LNCaP clone FGC (cell line): Measurements from ENCODE around the gene CTSH.

Source experiments
- DNase-seq: peaks from one replicate; pipeline ENCODE4 v3.0.0-alpha.2; 2011; ENCODE audit warnings: low read depth
- H3K4me3 ChIP-seq: 2 replicates; pipeline ENCODE4 v1.5.1; 2011; ENCODE audit warnings: mild to moderate bottlenecking, low read depth, low read length, control low read depth
- CTCF ChIP-seq: IDR thresholded peaks from 2 replicates; pipeline ENCODE4 v1.5.1; 2012; ENCODE audit warnings: mild to moderate bottlenecking; ENCODE audit not compliant: control insufficient read depth, insufficient read depth; ENCODE audit errors: extremely low read depth

Gene CTSH

GRCh38 chr15:78927077-78927790, 17.6 kb downstream of the CTSH start:
- DNase-seq = no peak
- no peak overlapping the region for H3K4me3 ChIP-seq
- TF ChIP-seq CTCF = no peak

- no peak overlapping the region for H3K4me3 ChIP-seq
- no peak for DNase-seq
- no peak for TF ChIP-seq CTCF
Measured at GRCh38 chr15:78925956-78926743, 18.7 kb downstream of the CTSH start.

- H3K4me3 ChIP-seq = no peak overlapping the region
- no peak for DNase-seq
- TF ChIP-seq CTCF = no peak
Measured at GRCh38 chr15:78925076-78925624, 19.7 kb downstream of the CTSH start.

- no peak for DNase-seq
- no peak overlapping the region for H3K4me3 ChIP-seq
- TF ChIP-seq CTCF = no peak
Measured at GRCh38 chr15:78923480-78924360, 21.1 kb downstream of the CTSH start.

GRCh38 chr15:78923015-78923414, 21.8 kb downstream of the CTSH start:
- TF ChIP-seq CTCF = no peak
- no peak for DNase-seq
- no peak overlapping the region for H3K4me3 ChIP-seq

- DNase-seq = no peak
- no peak overlapping the region for H3K4me3 ChIP-seq
- TF ChIP-seq CTCF = no peak
Measured at GRCh38 chr15:78922527-78922926, 22.3 kb downstream of the CTSH start.
